ENCODE measurements around the gene EVPLL. TPM values are rescaled to one million over a fixed set of nuclear protein-coding genes. Genes with fewer than 3 reads are reported as not detected.

Gene EVPLL
- total RNA-seq, 1 donor from 2014 or later: not detected

- DNase-seq (ENCODE audit: low spot score, unreplicated experiment): no peak
- TF ChIP-seq, protein P1, sequence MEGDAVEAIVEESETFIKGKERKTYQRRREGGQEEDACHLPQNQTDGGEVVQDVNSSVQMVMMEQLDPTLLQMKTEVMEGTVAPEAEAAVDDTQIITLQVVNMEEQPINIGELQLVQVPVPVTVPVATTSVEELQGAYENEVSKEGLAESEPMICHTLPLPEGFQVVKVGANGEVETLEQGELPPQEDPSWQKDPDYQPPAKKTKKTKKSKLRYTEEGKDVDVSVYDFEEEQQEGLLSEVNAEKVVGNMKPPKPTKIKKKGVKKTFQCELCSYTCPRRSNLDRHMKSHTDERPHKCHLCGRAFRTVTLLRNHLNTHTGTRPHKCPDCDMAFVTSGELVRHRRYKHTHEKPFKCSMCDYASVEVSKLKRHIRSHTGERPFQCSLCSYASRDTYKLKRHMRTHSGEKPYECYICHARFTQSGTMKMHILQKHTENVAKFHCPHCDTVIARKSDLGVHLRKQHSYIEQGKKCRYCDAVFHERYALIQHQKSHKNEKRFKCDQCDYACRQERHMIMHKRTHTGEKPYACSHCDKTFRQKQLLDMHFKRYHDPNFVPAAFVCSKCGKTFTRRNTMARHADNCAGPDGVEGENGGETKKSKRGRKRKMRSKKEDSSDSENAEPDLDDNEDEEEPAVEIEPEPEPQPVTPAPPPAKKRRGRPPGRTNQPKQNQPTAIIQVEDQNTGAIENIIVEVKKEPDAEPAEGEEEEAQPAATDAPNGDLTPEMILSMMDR (IDR thresholded peaks at IDR 0.05; ENCODE audit: unreplicated experiment): no peak
- Mint-ChIP-seq H3K27ac (peak overlapping the region; percentile 91), H3K36me3 (ENCODE audit: insufficient read depth) (no peaks in the 10 kb centered on the region), H3K4me3 (ENCODE audit: low read depth) (peak overlapping the region; percentile 82), H3K27me3 (no peaks in the 10 kb centered on the region), H3K4me1 (ENCODE audit: low read depth) (peaks cover 7% of the 10 kb centered on the region), H3K9me3 (ENCODE audit: low read depth) (no peaks in the 10 kb centered on the region)
Measured at GRCh38 chr17:18361837-18362697, 15.5 kb upstream of the EVPLL start.

GRCh38 chr17:18362698-18363100 is 14.9 kb upstream of the EVPLL start:
- peaks cover 7% of the 10 kb centered on the region for H3K4me1 Mint-ChIP-seq (ENCODE audit: low read depth)
- H3K27me3 Mint-ChIP-seq: no peaks in the 10 kb centered on the region
- peak overlapping the region; percentile 91 for H3K27ac Mint-ChIP-seq
- TF ChIP-seq, protein P1 (IDR thresholded peaks at IDR 0.05; ENCODE audit: unreplicated experiment): peak; percentile 12
- H3K9me3 Mint-ChIP-seq (ENCODE audit: low read depth): no peaks in the 10 kb centered on the region
- no peaks in the 10 kb centered on the region for H3K36me3 Mint-ChIP-seq (ENCODE audit: insufficient read depth)
- DNase-seq (ENCODE audit: low spot score, unreplicated experiment): no peak
- H3K4me3 Mint-ChIP-seq (ENCODE audit: low read depth): peak overlapping the region; percentile 82

DNA sequence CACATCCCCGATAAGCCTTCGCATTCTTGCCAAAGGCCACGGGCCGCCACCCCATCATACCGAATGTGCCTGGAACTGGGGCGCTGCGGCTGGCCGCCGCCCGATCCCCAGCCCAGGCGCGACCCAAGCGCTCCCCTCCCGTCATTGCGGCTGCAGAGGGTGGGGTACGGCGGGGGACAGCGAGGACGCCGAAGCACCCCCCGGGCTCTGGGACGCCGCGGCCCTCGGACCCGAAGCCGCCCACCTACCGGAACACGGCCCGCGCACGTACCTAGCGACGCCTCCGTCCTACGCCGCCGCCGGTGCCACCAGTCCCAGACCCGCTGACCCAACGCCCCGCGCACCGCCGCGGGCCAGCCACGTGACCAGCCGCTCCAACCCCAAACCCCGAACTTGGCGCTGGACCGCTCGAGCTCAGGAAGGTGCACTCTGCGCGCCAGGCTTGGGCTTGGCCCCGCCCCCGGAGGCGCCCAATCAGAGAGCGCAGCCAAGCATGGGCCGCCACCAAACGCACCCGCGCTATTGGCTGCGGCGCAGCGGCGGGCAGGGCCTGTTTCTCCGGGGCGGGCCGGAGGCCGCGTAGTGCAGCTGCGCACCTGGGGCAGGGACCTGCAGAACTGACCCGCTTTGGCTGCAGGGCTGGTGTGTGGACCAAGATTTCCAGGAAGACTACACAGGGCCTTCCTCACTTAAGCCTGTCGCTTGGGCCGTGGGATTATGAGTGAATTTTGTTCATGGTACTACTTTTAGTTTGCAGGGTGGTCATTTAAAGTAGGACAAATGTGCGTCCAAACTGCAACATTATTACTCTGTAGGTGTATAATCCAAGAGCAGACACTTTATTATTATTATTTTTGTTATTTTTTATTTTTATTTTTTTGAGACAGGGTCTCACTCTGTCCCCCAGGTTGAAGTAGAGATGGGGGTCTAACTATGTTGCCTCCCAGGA is 14.2 kb upstream of the EVPLL start, which contains the start of gene SHMT1:
TSS of gene SHMT1 (minus strand) at position 450 of the 949 bp plus-strand sequence. CDS start 7,569 bp downstream, outside the sequence.
- Mint-ChIP-seq H3K27me3 (no peaks in the 10 kb centered on the region), H3K4me3 (ENCODE audit: low read depth) (peak within 1 kb of the TSS; percentile 82), H3K27ac (peak within 1 kb of the TSS; percentile 91), H3K9me3 (ENCODE audit: low read depth) (no peaks in the 10 kb centered on the region), H3K4me1 (ENCODE audit: low read depth) (peaks cover 7% of the 10 kb centered on the region), H3K36me3 (ENCODE audit: insufficient read depth) (no peaks in the 10 kb centered on the region)
- TF ChIP-seq, protein P1 (IDR thresholded peaks at IDR 0.05; ENCODE audit: unreplicated experiment): no peak
- DNase-seq (ENCODE audit: low spot score, unreplicated experiment): peak; percentile 91

DNA sequence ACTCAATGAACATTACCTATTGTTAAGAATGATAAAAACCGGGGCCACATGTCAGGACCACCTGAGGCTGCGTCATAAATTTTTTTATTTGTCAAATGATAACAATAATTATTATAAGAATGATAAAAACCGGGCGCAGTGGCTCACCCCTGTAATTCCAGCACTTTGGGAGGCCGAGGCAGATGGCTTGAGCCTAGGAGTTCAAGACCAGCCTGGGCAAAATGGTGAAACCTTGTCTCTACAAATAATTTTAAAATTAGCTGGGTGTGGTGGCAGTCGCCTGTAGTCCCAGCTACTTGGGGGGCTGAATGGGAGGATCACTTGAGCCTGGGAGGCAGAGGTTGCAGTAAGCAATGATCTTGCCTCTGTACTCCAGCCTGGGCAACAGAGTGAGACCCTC is 13.4 kb upstream of the EVPLL start:
- Mint-ChIP-seq H3K4me1 (ENCODE audit: low read depth) (peaks cover 7% of the 10 kb centered on the region), H3K27ac (no peak overlapping the region), H3K36me3 (ENCODE audit: insufficient read depth) (no peaks in the 10 kb centered on the region), H3K4me3 (ENCODE audit: low read depth) (no peak overlapping the region), H3K27me3 (no peaks in the 10 kb centered on the region), H3K9me3 (ENCODE audit: low read depth) (no peaks in the 10 kb centered on the region)
- DNase-seq (ENCODE audit: low spot score, unreplicated experiment): no peak
- TF ChIP-seq, protein P1 (IDR thresholded peaks at IDR 0.05; ENCODE audit: unreplicated experiment): no peak

DNA sequence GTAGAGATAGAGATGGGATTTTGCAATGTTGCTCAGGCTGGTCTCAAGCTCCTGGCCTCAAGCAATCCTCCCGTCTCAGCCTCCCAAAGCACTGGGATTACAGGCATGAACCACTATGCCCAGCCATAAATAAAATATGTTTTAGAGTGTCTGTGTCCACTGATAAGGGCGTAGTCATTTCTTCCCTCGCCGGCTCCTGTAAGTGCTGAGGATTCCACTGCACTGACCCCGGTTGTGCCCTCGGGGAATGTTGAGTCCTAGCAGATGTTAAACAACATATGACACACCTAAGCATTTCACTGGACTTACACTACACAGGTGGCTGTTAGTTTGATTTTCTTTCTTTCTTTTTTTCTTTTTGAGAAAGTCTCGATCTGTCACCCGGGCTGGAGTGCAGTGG is 8.6 kb upstream of the EVPLL start:
- Mint-ChIP-seq H3K9me3 (ENCODE audit: low read depth) (no peaks in the 10 kb centered on the region), H3K27ac (no peak overlapping the region), H3K36me3 (ENCODE audit: insufficient read depth) (no peaks in the 10 kb centered on the region), H3K4me3 (ENCODE audit: low read depth) (no peak overlapping the region), H3K27me3 (peaks cover 3% of the 10 kb centered on the region), H3K4me1 (ENCODE audit: low read depth) (no peaks in the 10 kb centered on the region)
- DNase-seq (ENCODE audit: low spot score, unreplicated experiment): no peak
- TF ChIP-seq, protein P1 (IDR thresholded peaks at IDR 0.05; ENCODE audit: unreplicated experiment): no peak
